ENCODE data around the gene ZNF385A. TPM values are rescaled to one million over a fixed set of nuclear protein-coding genes. Genes with fewer than 3 reads are reported as not detected.

The ZNF385A gene
- 1.9 and 5.6 TPM in 2 replicates for total RNA-seq

GRCh38 chr12:54384591-54385041 is at the start of gene ZNF385A:
Gene ZNF385A, minus strand, starts transcription at chr12:54384733. Its CDS starts 219 bp downstream, at chr12:54384514.

DNA sequence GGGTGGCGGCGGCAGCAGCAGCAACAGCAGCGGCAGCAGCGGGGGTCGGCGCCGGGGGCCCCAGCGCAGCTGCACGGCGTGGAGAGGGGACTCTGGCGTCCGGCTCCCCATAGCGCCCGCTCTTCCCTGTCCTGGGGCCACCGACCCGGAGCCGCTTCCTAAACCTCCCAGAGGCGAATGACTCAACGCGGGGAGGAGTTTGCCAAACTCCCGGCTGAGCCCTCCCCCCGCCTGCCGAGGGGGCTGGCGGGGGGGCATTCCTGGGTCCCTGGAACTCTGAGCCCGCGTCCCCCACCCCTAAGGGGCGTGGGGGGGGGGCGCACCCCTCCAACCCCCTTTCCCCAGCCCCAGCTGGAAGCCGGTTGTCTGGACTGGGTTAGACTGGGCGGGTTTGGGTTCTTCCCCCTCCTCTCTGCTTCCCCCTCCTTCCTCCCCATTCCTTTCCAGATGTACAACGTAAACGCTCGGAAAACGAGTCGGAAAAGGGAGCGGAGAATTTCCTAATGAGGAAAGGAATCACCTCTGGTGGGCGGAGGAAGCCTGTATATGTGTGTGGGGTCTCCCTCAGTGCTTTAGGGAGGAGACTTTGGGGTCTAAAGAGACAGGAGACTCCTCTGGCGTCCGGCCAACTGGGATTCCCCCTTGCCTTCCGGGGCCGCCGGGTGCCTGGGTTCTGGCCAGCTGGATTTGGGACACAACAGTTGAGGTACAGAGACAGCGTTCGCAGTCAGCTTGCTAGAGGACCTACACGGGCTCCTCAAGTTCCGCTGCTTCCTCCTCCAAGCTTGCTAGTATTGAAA is 34.8 kb upstream of the ZNF385A start, which contains the start of gene ITGA5:
Gene ITGA5 (minus strand): TSS at position 179 of the 800 bp plus-strand sequence. CDS start 68 bp downstream, at position 111.

GRCh38 chr12:54364413-54364812 is 20.1 kb downstream of the ZNF385A start, which contains the start of gene GPR84:
Gene GPR84, minus strand, starts transcription at chr12:54364486. Its CDS starts 635 bp downstream, at chr12:54363851.

DNA sequence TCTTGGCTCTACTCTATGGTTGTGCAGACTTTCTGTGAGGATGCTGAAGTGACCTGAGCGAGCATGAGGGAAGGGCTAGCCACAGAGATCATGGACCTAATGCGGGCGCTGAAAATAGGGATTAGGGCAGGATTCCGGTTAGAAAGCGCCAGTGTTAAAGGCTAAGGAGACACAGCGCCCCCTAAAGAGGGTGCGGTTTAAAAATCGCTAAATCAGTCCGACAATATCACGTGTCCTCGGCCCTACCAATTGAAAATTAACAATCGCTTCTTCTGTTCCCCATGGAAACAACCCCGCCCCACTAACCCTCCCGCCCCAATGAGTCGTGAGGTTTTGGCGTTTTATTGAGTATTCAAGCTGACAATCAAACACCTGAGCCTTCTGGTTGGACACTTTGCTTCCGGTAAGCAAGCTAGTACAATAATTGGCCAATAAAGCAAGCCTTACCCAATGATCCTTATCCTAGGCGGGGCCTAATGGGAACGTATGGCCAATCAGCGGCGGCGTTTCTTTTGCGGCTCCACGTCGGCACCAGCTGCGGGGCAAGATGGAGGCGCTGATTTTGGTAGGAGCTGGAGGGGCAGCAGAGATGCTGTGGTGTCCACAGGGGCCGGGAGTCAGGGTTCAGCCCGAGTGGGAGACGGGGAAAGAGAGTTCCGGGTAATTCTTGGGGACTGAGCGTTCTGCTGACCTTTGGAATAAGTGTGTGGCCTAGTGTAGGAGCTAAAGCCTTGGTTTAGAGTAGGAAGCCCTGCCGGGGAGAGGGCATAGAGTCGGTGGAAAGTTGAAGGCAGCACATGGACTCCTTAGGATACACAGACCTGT is 59.7 kb downstream of the ZNF385A start, which contains the start of gene COPZ1:
Gene COPZ1 (plus strand): TSS at position 515 of the 825 bp plus-strand sequence. CDS start 33 bp downstream, at position 548.

Other genes starting within 250 kb of the ZNF385A start
- 24.3 and 34.7 TPM in 2 replicates for gene SMUG1, start 195.7 kb downstream of the ZNF385A start, total RNA-seq
- gene CBX5, start 104.6 kb downstream of the ZNF385A start, total RNA-seq: 25.4 and 27.2 TPM in 2 replicates
- gene HNRNPA1, start 104.0 kb downstream of the ZNF385A start, total RNA-seq: 412 and 512 TPM in 2 replicates
- gene NFE2, start 83.7 kb downstream of the ZNF385A start, total RNA-seq: not detected in 2 replicates
- 126 and 134 TPM in 2 replicates for gene COPZ1, start 59.6 kb downstream of the ZNF385A start, total RNA-seq
- gene GPR84, start 20.2 kb downstream of the ZNF385A start, total RNA-seq: not detected in 2 replicates
- 223 and 233 TPM in 2 replicates for gene ITGA5, start 34.5 kb upstream of the ZNF385A start, total RNA-seq
- gene GTSF1, start 88.9 kb upstream of the ZNF385A start, total RNA-seq: not detected in 2 replicates
- not detected in 2 replicates for gene NCKAP1L, start 113.0 kb upstream of the ZNF385A start, total RNA-seq
- 0.51 TPM in 1 of 2 replicates, not detected in the other for gene PDE1B, start 164.9 kb upstream of the ZNF385A start, total RNA-seq
- not detected in 2 replicates for gene PPP1R1A, start 203.9 kb upstream of the ZNF385A start, total RNA-seq